Measurements from ENCODE around the gene MED12L. TPM values are rescaled to one million over a fixed set of nuclear protein-coding genes. Genes with fewer than 3 reads are reported as not detected.

The MED12L gene
- total RNA-seq, 1 experiment from 2014 or later = 6.4 TPM

DNA sequence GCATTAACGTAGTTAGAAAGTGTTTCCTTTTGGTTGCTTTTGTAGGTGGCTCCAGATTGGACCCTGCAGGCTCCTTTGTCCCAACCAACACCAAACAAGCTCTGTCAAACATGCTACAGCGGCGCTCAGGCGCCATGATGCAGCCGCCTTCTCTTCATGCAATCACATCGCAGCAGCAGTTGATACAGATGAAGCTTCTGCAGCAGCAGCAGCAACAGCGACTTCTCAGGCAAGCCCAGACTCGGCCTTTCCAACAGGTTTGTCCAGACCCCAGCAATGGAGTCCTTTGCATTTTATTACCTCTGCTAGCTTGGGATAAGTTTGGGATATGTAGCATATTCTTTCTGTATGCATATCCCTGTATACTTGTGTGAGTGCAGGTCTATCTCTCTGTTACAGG, 309.1 kb downstream of the MED12L start:
- Histone ChIP-seq H3K9me3 (ENCODE audit: control insufficient read depth in 1 of 2, insufficient read depth in 1 of 2, low read depth in 1 of 2, low read length in 2 of 2) (no peaks in the 10 kb centered on the region), H3K36me3 (ENCODE audit: control insufficient read depth in 1 of 2, insufficient read depth in 2 of 2, low read length in 2 of 2) (no peaks in the 10 kb centered on the region), H3K79me2 (ENCODE audit: insufficient read depth, low read length) (no peaks in the 10 kb centered on the region), H3K9ac (ENCODE audit: low read length) (no peak overlapping the region), H3K4me3 (replicated peaks in 1 of 2; ENCODE audit: low read depth in 1 of 2, low read length in 2 of 2) (no peak overlapping the region), H2AFZ (ENCODE audit: low read depth, low read length, poor library complexity, severe bottlenecking) (no peak overlapping the region), H3K27ac (ENCODE audit: low read depth, low read length) (no peak overlapping the region), H4K20me1 (ENCODE audit: insufficient read depth) (no peaks in the 10 kb centered on the region), H3K4me1 (ENCODE audit: control insufficient read depth in 1 of 2, insufficient read depth in 2 of 2, low read length in 2 of 2) (no peaks in the 10 kb centered on the region), H3K27me3 (ENCODE audit: insufficient read depth, low read length) (no peaks in the 10 kb centered on the region), H3K9me2 (ENCODE audit: insufficient read depth) (no peaks in the 10 kb centered on the region), H3K4me2 (ENCODE audit: low read length) (no peak overlapping the region)
- no TSS peak for BruUV-seq (replicated peaks)
- ChIA-PET CTCF (no interaction called here), POLR2A (no interaction called here), RAD21 (ENCODE audit: low non-redundant PET in 1 of 2, low total read pairs in 2 of 2, uncharacterized antibody in 2 of 2, unreplicated experiment in 2 of 2) (no interaction called here)
- DNase-seq (ENCODE audit: low read depth, low spot score) (no peak), ATAC-seq (no peak)
- TF ChIP-seq SIN3A (IDR thresholded peaks at IDR 0.05; ENCODE audit: low read depth) (no peak), ELF1 (IDR thresholded peaks at IDR 0.05; ENCODE audit: borderline replicate concordance, low read depth) (no peak), CEBPB (IDR thresholded peaks at IDR 0.05; ENCODE audit: low read depth) (no peak), FOSL1 (IDR thresholded peaks at IDR 0.05; ENCODE audit: low read depth) (no peak), POLR2AphosphoS5 (IDR thresholded peaks at IDR 0.05; ENCODE audit: low read depth, low read length) (no peak), RAD21 (IDR thresholded peaks at IDR 0.05; ENCODE audit: low read depth) (no peak), SP1 (IDR thresholded peaks at IDR 0.05; ENCODE audit: low read depth) (no peak), ZNF274 (IDR thresholded peaks at IDR 0.05; ENCODE audit: low read depth, low read length) (no peak), POLR2A (IDR thresholded peaks at IDR 0.05; ENCODE audit: borderline replicate concordance, extremely low read depth, insufficient read depth, insufficient read length) (no peak), SRF (IDR thresholded peaks at IDR 0.05; ENCODE audit: low read depth) (no peak)
- TF ChIP-seq, protein P1, sequence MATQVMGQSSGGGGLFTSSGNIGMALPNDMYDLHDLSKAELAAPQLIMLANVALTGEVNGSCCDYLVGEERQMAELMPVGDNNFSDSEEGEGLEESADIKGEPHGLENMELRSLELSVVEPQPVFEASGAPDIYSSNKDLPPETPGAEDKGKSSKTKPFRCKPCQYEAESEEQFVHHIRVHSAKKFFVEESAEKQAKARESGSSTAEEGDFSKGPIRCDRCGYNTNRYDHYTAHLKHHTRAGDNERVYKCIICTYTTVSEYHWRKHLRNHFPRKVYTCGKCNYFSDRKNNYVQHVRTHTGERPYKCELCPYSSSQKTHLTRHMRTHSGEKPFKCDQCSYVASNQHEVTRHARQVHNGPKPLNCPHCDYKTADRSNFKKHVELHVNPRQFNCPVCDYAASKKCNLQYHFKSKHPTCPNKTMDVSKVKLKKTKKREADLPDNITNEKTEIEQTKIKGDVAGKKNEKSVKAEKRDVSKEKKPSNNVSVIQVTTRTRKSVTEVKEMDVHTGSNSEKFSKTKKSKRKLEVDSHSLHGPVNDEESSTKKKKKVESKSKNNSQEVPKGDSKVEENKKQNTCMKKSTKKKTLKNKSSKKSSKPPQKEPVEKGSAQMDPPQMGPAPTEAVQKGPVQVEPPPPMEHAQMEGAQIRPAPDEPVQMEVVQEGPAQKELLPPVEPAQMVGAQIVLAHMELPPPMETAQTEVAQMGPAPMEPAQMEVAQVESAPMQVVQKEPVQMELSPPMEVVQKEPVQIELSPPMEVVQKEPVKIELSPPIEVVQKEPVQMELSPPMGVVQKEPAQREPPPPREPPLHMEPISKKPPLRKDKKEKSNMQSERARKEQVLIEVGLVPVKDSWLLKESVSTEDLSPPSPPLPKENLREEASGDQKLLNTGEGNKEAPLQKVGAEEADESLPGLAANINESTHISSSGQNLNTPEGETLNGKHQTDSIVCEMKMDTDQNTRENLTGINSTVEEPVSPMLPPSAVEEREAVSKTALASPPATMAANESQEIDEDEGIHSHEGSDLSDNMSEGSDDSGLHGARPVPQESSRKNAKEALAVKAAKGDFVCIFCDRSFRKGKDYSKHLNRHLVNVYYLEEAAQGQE (IDR thresholded peaks at IDR 0.05; ENCODE audit: low read depth) = no peak
- TF ChIP-seq, protein P2, sequence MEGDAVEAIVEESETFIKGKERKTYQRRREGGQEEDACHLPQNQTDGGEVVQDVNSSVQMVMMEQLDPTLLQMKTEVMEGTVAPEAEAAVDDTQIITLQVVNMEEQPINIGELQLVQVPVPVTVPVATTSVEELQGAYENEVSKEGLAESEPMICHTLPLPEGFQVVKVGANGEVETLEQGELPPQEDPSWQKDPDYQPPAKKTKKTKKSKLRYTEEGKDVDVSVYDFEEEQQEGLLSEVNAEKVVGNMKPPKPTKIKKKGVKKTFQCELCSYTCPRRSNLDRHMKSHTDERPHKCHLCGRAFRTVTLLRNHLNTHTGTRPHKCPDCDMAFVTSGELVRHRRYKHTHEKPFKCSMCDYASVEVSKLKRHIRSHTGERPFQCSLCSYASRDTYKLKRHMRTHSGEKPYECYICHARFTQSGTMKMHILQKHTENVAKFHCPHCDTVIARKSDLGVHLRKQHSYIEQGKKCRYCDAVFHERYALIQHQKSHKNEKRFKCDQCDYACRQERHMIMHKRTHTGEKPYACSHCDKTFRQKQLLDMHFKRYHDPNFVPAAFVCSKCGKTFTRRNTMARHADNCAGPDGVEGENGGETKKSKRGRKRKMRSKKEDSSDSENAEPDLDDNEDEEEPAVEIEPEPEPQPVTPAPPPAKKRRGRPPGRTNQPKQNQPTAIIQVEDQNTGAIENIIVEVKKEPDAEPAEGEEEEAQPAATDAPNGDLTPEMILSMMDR (IDR thresholded peaks at IDR 0.05 in 2 of 3, conservative IDR thresholded peaks at IDR 0.05 in 1 of 3; ENCODE audit: borderline replicate concordance in 1 of 3, insufficient read depth in 1 of 3, low read depth in 2 of 3, low read length in 2 of 3) = no peak
- intact Hi-C loops (cut with micrococcal nuclease) = no loop called here
